Spleen (tissue), 7 donors: ENCODE results near the gene OTOS.

Source experiments
- POLR2A ChIP-seq, 3 donors: fragments of 450-650 bp; IDR thresholded peaks; one replicate each; pipeline ENCODE4 v1.5.1; 2017; ENCODE audit warnings: antibody characterized with exemption in 3 of 3, mild to moderate bottlenecking in 1 of 3
- POLR2AphosphoS5 ChIP-seq, 3 donors: sonication (generic); formaldehyde crosslinking; IDR thresholded peaks; one replicate each; pipeline ENCODE4 v1.5.1; 2017; ENCODE audit warnings: antibody characterized with exemption in 3 of 3
- TF ChIP-seq, protein P1 (sequence below), 11 experiments: fragments of 200-600 bp in 7 of 11; fragments of 450-650 bp in 4 of 11; sonication (generic) in 4 of 11; IDR thresholded peaks in 8 of 11; conservative IDR thresholded peaks in 3 of 11; 1 replicate in 7 of 11; 2 replicates in 4 of 11; pipeline versions ENCODE4 v1.4.0 to v1.8.0; 2016 to 2021; ENCODE audit warnings: antibody characterized with exemption in 11 of 11, inconsistent platforms in 4 of 11, mild to moderate bottlenecking in 1 of 11
- donor health status: DM: no; HTN: no; CAD: no; lungs with moderate emphysema.
- donor health status: DM: no; HTN: no; CAD: no.
- donor health status: DM: no; HTN: no; CAD: no.

DNA sequence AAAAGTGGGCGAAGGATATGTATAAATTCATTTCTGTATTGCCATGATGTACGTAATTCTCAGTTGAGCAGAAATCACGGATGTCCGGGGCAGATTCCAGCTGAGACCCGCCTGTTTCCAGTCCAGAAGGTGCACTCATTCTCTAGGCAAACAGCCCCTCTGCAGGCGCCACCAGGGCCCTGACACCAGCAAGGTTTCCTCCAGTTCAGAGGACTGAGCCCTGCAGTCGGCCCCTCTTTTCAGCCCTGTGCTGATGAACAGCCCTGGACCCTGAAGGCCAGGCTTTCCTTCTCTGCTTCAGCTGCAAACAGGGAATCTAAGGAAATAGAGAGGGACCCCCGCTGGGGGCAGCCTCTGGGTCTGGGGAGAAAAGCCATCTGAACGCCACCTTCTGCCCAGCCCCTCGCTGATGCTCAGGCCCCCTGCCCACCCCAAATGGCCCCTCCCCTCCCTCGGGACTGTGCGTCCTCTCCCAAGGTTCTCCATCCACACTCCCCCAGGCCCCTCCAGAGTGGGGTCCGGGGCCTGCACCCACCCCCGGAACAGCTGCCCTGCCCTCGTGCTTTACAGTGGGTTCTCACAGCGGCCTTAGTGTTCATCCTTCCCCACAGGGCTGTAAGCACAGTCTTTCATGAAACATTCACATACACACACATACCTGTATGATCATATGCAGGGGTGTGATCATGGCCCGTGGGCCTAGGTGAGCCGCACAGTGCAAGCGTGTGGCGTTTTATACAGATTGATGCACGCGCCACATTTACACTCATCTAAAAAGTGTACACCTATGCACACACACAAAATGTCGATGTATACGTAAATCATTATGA is 16.4 kb downstream of the OTOS start:
- TF ChIP-seq, protein P1, sequence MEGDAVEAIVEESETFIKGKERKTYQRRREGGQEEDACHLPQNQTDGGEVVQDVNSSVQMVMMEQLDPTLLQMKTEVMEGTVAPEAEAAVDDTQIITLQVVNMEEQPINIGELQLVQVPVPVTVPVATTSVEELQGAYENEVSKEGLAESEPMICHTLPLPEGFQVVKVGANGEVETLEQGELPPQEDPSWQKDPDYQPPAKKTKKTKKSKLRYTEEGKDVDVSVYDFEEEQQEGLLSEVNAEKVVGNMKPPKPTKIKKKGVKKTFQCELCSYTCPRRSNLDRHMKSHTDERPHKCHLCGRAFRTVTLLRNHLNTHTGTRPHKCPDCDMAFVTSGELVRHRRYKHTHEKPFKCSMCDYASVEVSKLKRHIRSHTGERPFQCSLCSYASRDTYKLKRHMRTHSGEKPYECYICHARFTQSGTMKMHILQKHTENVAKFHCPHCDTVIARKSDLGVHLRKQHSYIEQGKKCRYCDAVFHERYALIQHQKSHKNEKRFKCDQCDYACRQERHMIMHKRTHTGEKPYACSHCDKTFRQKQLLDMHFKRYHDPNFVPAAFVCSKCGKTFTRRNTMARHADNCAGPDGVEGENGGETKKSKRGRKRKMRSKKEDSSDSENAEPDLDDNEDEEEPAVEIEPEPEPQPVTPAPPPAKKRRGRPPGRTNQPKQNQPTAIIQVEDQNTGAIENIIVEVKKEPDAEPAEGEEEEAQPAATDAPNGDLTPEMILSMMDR (IDR thresholded peaks at IDR 0.05 in 8 of 11, conservative IDR thresholded peaks at IDR 0.05 in 3 of 11): no peak
- no peak for TF ChIP-seq POLR2A (IDR thresholded peaks at IDR 0.05)
- TF ChIP-seq POLR2AphosphoS5 (IDR thresholded peaks at IDR 0.05): no peak
